GM19043 (cell line): ENCODE results near the gene CASS4.

Experiments used
- ATAC-seq: cut with Tn5 transposase; IDR thresholded peaks from one replicate; pipeline ENCODE4 v1.9.1; 2021; ENCODE audit warnings: low read depth; ENCODE audit not compliant: unreplicated experiment

CASS4 gene

GRCh38 chr20:56501116-56501515 lies 89.1 kb downstream of the CASS4 start:
- ATAC-seq, result no peak

GRCh38 chr20:56503916-56504315 lies 91.9 kb downstream of the CASS4 start:
- no peak for ATAC-seq

- no peak for ATAC-seq
Observed at GRCh38 chr20:56504373-56505005, 92.4 kb downstream of the CASS4 start.

GRCh38 chr20:56506103-56506502 lies 94.0 kb downstream of the CASS4 start:
- no peak for ATAC-seq
